VCaP (cell line): ENCODE data around the gene GRAP.
A peak's percentile ranks its signal among the peaks of the same experiment; 100 is the strongest.

Experiments
- H3K27ac ChIP-seq: fragments of 450-650 bp; 2 replicates; pipeline ENCODE4 v1.5.1; 2017
- TF ChIP-seq, protein P1 (sequence below): fragments of 450-650 bp; conservative IDR thresholded peaks from 2 replicates; pipeline ENCODE4 v1.5.1; 2017; ENCODE audit warnings: mild to moderate bottlenecking, moderate library complexity

Gene GRAP

DNA sequence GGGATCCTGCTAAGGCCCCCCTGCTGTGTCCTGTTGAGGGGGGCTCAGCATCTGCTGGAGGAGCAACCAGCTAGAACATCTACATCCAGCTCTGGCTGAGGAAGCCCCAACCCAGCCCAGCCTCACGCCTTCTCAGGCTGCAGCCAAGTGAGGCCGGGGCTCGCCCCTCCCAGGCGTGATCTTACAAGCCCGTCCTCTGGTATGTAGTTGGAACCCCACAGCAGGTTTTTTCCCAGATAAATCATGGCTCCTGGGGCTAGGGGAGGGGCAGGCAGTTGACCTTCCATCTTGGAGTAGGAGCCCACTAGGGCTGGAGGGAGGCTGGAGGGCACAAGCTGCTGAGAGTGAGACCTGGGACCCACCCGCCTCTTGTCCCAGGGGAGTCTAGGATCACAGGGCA lies 46.8 kb downstream of the GRAP start:
- TF ChIP-seq, protein P1, sequence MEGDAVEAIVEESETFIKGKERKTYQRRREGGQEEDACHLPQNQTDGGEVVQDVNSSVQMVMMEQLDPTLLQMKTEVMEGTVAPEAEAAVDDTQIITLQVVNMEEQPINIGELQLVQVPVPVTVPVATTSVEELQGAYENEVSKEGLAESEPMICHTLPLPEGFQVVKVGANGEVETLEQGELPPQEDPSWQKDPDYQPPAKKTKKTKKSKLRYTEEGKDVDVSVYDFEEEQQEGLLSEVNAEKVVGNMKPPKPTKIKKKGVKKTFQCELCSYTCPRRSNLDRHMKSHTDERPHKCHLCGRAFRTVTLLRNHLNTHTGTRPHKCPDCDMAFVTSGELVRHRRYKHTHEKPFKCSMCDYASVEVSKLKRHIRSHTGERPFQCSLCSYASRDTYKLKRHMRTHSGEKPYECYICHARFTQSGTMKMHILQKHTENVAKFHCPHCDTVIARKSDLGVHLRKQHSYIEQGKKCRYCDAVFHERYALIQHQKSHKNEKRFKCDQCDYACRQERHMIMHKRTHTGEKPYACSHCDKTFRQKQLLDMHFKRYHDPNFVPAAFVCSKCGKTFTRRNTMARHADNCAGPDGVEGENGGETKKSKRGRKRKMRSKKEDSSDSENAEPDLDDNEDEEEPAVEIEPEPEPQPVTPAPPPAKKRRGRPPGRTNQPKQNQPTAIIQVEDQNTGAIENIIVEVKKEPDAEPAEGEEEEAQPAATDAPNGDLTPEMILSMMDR, result no peak
- no peak overlapping the region for H3K27ac ChIP-seq

DNA sequence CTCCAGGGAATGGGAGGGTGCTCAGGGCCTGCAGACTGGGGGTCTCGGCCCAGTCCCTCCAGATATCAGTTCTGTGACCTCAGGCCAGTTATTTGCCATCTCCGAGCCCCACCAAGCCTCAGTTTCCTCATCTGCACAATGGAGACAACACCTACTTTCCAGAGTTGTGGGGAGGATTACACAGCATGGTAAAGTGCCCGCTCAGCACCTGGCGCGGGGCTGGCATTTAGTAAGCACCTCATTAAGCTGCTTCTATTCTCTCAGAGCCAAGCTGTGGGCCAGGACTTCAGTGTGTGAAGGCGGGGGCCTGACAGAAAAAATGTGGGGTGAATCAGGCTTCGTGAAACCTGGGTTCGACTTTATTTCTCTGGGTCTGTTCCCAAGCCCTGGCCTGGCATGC lies 47.4 kb downstream of the GRAP start:
- TF ChIP-seq, protein P1, result no peak

DNA sequence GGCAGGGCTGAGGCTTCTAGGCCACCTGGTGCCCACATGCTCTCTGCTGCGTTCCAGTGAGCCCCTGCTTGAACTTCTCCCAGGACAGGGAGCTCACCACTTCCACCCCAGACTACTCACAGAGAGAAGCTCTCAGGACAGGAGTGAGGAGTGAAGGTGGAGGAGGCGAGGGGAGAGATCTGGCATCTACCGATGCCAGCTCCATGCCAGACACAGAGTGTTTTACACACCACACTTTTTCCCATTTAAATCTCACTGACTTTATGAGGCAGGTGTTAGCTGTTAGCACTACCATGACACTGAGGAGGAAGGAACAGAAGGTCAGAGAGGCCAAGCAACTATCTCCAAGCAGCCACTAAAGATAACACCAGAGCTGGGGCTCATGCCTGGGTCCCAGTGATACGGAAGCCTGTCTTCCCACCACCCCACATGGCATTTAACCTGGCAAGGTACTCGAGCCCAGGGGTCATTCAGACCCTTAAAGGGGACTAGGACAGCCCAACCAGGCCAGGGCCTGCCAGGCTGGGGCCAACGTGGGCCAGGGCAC lies 49.0 kb downstream of the GRAP start:
- TF ChIP-seq, protein P1, result no peak
- peak overlapping the region; percentile 60 for H3K27ac ChIP-seq

More for the DNA sequence above, 47.4 kb downstream of the GRAP start:
- H3K27ac ChIP-seq, result no peak overlapping the region

DNA sequence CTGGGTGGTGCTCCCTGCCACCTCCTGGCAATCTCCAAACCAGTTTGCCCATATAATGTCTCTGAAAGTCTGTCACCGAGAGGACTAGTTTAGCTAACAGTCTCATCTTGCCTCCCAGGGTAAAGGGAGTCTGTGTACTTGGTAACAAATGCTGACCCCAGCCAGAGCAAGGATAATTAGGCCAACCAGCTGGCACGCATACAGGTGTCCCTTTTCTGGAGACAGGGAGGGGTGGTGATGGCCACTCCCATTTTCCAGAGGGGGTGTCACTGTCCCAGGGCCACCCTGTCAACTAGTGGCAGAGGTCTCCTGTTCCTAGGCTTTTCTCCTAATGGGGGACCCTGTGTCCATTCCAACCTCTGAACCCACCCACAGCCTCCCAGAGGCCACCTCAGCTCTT lies 50.3 kb downstream of the GRAP start:
- H3K27ac ChIP-seq, result 0 out of 2 replicates have a peak overlapping the region, but pooled peaks have one; percentile 60
- TF ChIP-seq, protein P1, result no peak

DNA sequence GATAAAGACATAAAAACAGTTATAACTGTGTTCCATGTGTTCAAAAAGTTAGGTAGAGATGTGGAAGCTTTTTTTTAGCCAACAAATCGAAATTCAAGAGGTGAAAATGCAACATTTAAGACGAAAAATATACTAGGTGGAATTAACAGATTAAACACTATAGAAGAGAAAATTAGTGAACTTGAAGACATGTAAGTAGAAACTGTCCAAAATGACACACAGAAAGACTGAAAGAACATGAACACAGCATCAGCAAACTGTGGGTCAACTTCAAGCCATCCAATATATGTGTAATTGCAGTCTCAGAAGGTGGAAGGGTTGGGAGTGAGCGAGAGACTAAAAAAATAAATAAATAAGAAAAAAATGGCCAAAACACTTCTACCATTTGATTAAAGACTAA lies 51.5 kb downstream of the GRAP start:
- TF ChIP-seq, protein P1, result no peak
- no peak overlapping the region for H3K27ac ChIP-seq

DNA sequence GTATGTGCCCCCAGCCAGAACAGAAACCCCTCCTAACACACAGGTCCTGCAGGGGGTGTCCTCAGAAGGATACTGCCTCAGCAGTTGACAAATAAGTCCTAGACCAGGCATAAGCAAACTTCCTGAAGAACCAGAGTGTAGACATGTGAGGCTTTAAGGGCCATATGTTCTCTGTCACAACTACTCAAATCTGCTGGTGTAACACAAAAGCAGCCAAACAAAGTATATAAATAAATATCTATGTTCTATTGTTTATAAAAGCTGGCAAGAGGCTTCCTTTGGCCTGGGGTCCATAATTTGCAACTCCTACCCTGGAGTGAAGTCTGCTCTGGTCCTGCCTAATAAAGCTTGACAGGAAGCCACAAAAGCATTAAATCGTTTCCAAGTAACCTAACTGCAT lies 52.1 kb downstream of the GRAP start:
- TF ChIP-seq, protein P1, result no peak
- H3K27ac ChIP-seq, result peak overlapping the region; percentile 27; the same call in 1 of the 2 replicates

DNA sequence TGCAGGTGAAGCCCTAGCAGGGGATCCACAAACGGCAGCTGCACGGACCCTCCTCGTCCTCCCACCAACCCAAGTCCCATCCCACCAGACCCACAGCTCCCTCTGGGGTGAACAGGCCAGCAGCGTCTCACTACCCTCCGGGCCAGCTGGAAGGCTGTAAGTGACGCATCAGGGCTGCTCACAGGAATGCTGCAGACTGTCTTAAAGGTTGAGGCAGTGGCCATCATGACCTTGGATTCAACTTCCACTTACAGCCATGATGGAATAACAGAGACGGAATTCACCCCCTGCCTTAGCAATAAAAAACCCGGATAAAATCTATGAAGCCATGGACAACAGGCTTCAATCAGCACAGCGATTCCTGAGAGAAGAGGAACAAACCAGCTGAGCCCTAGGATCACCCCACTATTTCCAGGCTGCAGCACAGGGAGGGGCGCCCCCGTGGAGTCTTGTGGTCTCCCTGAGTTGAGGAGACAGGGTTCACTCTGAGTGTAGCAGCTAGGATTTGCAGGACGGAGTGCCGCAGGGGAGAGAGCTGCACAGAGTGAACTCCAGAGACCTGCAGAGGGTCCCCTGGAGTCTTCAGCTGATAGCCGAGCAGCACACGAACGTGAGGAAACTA lies 52.7 kb downstream of the GRAP start:
- TF ChIP-seq, protein P1, result no peak
- peak overlapping the region; percentile 27; the same call in 1 of the 2 replicates for H3K27ac ChIP-seq
